ENCODE results near the gene SIGLEC15.

Gene SIGLEC15

DNA sequence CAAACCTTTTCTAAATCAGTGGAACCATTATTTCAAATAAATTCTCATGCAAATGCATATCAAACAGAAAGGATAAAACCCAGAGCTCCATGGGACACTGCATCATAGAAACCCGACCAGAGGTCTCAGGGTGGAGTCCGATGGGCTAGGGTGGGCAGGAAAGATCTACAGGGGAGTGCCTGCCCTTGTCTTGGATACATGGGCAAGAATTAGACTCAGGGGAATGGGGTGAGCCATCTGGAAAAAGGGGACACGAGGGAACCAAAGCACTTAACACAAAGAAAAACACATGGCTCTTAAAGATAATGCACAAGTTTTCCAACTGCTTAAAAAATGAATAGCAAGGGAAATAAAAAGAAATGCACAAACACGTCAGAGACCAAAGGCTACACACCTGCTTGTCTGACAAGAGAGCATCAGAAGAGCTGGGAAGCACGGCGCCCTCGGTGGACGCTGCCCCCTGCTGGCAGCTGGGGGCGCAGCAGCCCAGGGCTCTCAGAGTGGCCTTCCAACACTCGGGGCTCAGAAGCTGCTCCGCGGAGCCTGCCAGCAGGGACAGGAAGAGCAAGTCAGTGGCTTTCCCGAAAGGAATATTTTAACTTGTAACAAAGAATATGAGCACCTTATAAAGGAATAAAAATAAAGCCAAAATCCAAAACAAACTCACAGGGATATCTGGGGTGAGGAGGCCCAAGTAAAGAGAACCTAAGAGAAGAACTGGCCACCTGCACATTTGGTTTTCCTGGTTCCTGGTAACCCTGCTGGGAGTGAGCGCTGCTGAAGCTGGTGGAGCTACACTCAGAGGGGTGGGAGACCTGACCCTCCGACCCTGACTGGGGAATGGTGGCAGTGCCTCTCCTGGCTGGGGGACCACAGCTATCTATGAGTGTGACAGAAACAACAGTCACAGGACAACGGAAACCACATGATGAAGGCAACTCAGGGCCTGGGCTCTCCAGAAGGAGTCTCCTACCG lies 54.5 kb downstream of the SIGLEC15 start:
- TF ChIP-seq ZNF70 (CRISPR knock-in tag; IDR thresholded peaks at IDR 0.05), result no peak
- no peak for TF ChIP-seq ZFP3 (CRISPR knock-in tag; IDR thresholded peaks at IDR 0.05)
- no peak for TF ChIP-seq ZNF565 (CRISPR knock-in tag; conservative IDR thresholded peaks at IDR 0.05; ENCODE audit: low read depth)
- TF ChIP-seq, protein P1, sequence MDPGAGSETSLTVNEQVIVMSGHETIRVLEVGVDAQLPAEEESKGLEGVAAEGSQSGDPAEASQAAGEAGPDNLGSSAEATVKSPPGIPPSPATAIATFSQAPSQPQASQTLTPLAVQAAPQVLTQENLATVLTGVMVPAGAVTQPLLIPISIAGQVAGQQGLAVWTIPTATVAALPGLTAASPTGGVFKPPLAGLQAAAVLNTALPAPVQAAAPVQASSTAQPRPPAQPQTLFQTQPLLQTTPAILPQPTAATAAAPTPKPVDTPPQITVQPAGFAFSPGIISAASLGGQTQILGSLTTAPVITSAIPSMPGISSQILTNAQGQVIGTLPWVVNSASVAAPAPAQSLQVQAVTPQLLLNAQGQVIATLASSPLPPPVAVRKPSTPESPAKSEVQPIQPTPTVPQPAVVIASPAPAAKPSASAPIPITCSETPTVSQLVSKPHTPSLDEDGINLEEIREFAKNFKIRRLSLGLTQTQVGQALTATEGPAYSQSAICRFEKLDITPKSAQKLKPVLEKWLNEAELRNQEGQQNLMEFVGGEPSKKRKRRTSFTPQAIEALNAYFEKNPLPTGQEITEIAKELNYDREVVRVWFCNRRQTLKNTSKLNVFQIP (CRISPR knock-in tag; IDR thresholded peaks at IDR 0.05; ENCODE audit: borderline replicate concordance, low read depth), result no peak
- TF ChIP-seq, protein P2, sequence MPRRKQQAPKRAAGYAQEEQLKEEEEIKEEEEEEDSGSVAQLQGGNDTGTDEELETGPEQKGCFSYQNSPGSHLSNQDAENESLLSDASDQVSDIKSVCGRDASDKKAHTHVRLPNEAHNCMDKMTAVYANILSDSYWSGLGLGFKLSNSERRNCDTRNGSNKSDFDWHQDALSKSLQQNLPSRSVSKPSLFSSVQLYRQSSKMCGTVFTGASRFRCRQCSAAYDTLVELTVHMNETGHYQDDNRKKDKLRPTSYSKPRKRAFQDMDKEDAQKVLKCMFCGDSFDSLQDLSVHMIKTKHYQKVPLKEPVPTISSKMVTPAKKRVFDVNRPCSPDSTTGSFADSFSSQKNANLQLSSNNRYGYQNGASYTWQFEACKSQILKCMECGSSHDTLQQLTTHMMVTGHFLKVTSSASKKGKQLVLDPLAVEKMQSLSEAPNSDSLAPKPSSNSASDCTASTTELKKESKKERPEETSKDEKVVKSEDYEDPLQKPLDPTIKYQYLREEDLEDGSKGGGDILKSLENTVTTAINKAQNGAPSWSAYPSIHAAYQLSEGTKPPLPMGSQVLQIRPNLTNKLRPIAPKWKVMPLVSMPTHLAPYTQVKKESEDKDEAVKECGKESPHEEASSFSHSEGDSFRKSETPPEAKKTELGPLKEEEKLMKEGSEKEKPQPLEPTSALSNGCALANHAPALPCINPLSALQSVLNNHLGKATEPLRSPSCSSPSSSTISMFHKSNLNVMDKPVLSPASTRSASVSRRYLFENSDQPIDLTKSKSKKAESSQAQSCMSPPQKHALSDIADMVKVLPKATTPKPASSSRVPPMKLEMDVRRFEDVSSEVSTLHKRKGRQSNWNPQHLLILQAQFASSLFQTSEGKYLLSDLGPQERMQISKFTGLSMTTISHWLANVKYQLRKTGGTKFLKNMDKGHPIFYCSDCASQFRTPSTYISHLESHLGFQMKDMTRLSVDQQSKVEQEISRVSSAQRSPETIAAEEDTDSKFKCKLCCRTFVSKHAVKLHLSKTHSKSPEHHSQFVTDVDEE (CRISPR knock-in tag; IDR thresholded peaks at IDR 0.05), result no peak
- no peak for TF ChIP-seq BACH2 (CRISPR knock-in tag; IDR thresholded peaks at IDR 0.05; ENCODE audit: borderline replicate concordance)
- no peak for TF ChIP-seq SNAI2 (CRISPR knock-in tag; IDR thresholded peaks at IDR 0.05)
- TF ChIP-seq ISL1 (CRISPR knock-in tag; IDR thresholded peaks at IDR 0.05), result no peak
- no peak for TF ChIP-seq ESRRG (CRISPR knock-in tag; IDR thresholded peaks at IDR 0.05)
- ATAC-seq, result peak; percentile 98

DNA sequence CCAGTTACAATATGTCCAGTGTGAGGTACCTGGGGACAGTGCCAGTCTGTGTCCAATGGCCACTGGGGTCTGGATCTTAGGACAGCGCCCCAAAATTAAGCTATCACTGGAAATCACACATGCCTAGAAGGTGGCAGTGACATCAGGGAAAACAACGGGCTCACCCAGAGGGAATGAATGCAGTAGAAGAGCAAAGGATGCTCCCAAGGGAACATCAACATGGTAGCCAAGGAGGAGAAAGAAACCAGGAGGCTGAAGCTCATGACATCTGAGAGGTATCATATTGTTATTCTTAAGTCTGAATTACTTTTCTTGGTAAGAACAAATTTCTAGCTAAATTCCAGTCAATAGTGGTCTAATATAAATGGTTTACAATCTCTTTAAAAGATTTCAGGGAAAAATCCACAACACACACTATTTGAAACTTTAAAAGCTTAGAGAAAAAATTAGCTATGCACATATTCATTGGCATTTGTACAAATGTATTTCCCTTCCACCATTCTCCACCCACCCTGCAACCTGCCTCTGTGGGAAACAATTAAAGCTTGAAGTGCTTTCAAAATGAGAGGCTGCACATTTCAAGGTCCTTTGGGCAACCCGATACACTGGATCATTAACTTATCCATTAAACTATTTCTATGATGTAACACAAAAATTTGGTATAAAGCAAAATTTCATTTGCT lies 55.5 kb downstream of the SIGLEC15 start:
- no peak for ATAC-seq
- TF ChIP-seq ARNTL (CRISPR knock-in tag; IDR thresholded peaks at IDR 0.05; ENCODE audit: borderline replicate concordance, low read depth) (no peak), OSR1 (CRISPR knock-in tag; IDR thresholded peaks at IDR 0.05) (no peak), ZFP30 (CRISPR knock-in tag; IDR thresholded peaks at IDR 0.05) (no peak), ZNF70 (CRISPR knock-in tag; IDR thresholded peaks at IDR 0.05) (no peak), TOX (CRISPR knock-in tag; IDR thresholded peaks at IDR 0.05; ENCODE audit: borderline replicate concordance) (no peak), ZNF8 (CRISPR knock-in tag; IDR thresholded peaks at IDR 0.05) (no peak), TCF4 (CRISPR knock-in tag; IDR thresholded peaks at IDR 0.05; ENCODE audit: borderline replicate concordance) (no peak), RARB (CRISPR knock-in tag; IDR thresholded peaks at IDR 0.05) (no peak), ZNF565 (CRISPR knock-in tag; conservative IDR thresholded peaks at IDR 0.05; ENCODE audit: low read depth) (no peak), CSDC2 (CRISPR knock-in tag; IDR thresholded peaks at IDR 0.05) (no peak), SNAI2 (CRISPR knock-in tag; IDR thresholded peaks at IDR 0.05) (no peak), ESRRG (CRISPR knock-in tag; IDR thresholded peaks at IDR 0.05) (no peak), ZC3H10 (CRISPR knock-in tag; IDR thresholded peaks at IDR 0.05) (no peak), ISL1 (CRISPR knock-in tag; IDR thresholded peaks at IDR 0.05) (no peak)
- TF ChIP-seq, protein P2 (CRISPR knock-in tag; IDR thresholded peaks at IDR 0.05), result no peak
- TF ChIP-seq, protein P3, sequence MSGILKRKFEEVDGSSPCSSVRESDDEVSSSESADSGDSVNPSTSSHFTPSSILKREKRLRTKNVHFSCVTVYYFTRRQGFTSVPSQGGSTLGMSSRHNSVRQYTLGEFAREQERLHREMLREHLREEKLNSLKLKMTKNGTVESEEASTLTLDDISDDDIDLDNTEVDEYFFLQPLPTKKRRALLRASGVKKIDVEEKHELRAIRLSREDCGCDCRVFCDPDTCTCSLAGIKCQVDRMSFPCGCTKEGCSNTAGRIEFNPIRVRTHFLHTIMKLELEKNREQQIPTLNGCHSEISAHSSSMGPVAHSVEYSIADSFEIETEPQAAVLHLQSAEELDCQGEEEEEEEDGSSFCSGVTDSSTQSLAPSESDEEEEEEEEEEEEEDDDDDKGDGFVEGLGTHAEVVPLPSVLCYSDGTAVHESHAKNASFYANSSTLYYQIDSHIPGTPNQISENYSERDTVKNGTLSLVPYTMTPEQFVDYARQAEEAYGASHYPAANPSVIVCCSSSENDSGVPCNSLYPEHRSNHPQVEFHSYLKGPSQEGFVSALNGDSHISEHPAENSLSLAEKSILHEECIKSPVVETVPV (CRISPR knock-in tag; IDR thresholded peaks at IDR 0.05), result no peak
- TF ChIP-seq, protein P1 (CRISPR knock-in tag; IDR thresholded peaks at IDR 0.05; ENCODE audit: borderline replicate concordance, low read depth), result no peak
